ENCODE data around the gene HK1. TPM values are rescaled to one million over a fixed set of nuclear protein-coding genes. Genes with fewer than 3 reads are reported as not detected.
"Not testable (repeated sequence)": the region's sequence is repeated elsewhere in the genome, so short reads cannot be mapped to it uniquely, and the experiment has no call there.

Gene HK1
- total RNA-seq, 1 experiment from 2014 or later: 18.9 TPM

GRCh38 chr10:69437321-69438259, 159.3 kb downstream of the HK1 start:
- in situ Hi-C loops (cut with HindIII; ENCODE audit: low pct_unique_long_range_greater_than_20kb, low sequenced_read_pairs): no loop called here
- no peak for DNase-seq (ENCODE audit: low read depth, low spot score)

GRCh38 chr10:69438536-69439349, 160.4 kb downstream of the HK1 start:
- in situ Hi-C loops (cut with HindIII; ENCODE audit: low pct_unique_long_range_greater_than_20kb, low sequenced_read_pairs): no loop called here

DNA sequence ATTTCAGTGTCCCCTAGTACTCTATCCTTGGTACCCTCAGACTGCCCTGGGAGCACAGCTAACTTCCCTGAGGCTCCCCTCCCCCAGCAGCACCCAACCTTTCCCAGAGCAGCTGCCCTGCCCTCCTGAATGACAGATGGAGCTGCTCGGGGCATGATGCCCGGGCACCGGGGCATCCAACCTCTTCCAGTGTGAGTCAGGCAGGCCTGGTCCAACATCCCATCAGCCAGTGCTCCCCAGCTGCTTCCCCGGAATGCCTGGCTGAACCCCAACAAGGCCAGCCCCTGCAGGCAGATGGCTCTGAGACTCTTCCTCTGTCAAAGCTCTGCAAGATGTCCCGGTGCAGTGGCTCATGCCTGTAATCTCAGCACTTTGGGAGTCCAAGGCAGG, 161.0 kb downstream of the HK1 start:
- no peak for DNase-seq (ENCODE audit: low read depth, low spot score)
- in situ Hi-C loops (cut with HindIII; ENCODE audit: low pct_unique_long_range_greater_than_20kb, low sequenced_read_pairs): no loop called here

More at GRCh38 chr10:69438536-69439349, 160.4 kb downstream of the HK1 start:
- DNase-seq (ENCODE audit: low read depth, low spot score): no peak

DNA sequence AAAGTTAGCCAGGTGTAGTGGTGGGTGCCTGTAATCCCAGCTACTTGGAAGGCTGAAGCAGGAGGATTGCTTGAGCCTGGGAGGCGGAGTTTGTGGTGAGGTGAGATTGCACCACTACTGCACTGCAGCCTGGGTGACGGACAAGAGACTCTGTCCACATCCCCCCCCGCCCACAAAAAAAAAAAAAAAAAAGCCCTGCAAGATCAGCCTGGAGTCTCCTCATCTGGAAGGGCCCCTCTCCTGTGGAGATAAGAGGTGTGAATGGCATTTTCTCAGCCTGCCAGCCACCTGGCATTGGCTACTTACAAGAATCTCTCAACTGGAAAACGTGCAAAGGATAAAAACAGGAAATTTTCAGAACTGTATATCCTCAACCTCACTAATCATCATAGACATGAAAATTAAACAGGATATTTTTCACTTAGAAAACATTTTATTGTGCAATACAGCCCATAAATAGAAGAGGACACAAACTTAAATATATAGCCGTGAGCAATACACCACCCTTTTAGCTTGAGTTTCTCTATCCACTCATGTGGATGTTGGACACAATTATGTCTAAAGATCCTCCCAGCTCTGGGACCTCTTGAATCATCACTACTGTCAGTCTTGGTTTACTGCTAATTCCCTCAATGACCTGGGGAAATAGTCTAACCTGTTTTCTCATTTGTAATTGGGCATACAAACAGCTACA, 161.7 kb downstream of the HK1 start:
- in situ Hi-C loops (cut with HindIII; ENCODE audit: low pct_unique_long_range_greater_than_20kb, low sequenced_read_pairs): no loop called here

DNA sequence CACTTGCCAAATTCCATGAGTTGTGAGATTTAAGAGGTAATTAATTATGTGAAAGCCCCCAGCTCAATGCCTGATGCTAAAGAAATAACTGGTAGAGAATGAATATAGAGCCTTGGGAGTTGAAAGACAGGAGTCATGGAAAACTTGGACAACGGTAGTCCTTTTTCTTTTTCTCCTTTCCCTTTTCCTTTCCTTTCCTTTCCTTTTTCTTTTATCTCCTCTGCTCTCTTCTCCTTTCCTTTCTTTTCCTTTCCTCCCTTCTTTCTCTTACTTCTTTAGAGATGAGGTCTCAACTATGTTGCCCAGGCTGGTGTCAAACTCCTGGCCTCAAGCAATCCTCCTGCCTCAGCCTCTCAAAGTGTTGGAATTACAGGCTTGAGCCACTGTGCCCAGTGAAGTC, 165.1 kb downstream of the HK1 start:
- DNase-seq (ENCODE audit: low read depth, low spot score): no peak
- in situ Hi-C loops (cut with HindIII; ENCODE audit: low pct_unique_long_range_greater_than_20kb, low sequenced_read_pairs): no loop called here

More for the DNA sequence above, 161.7 kb downstream of the HK1 start:
- DNase-seq (ENCODE audit: low read depth, low spot score): peak; percentile 16

GRCh38 chr10:69445041-69445440, 166.7 kb downstream of the HK1 start:
- DNase-seq (ENCODE audit: low read depth, low spot score): no peak
- in situ Hi-C loops (cut with HindIII; ENCODE audit: low pct_unique_long_range_greater_than_20kb, low sequenced_read_pairs): no loop called here

GRCh38 chr10:69446229-69446628, 167.9 kb downstream of the HK1 start:
- no peak for DNase-seq (ENCODE audit: low read depth, low spot score)
- in situ Hi-C loops (cut with HindIII; ENCODE audit: low pct_unique_long_range_greater_than_20kb, low sequenced_read_pairs): no loop called here

GRCh38 chr10:69446650-69447151, 168.4 kb downstream of the HK1 start:
- DNase-seq (ENCODE audit: low read depth, low spot score): no peak
- in situ Hi-C loops (cut with HindIII; ENCODE audit: low pct_unique_long_range_greater_than_20kb, low sequenced_read_pairs): no loop called here

- peak; percentile 55 for DNase-seq (ENCODE audit: low read depth, low spot score)
- in situ Hi-C loops (cut with HindIII; ENCODE audit: low pct_unique_long_range_greater_than_20kb, low sequenced_read_pairs): no loop called here
These were observed 171.5 kb downstream of the HK1 start for GRCh38 chr10:69449841-69450240.

DNA sequence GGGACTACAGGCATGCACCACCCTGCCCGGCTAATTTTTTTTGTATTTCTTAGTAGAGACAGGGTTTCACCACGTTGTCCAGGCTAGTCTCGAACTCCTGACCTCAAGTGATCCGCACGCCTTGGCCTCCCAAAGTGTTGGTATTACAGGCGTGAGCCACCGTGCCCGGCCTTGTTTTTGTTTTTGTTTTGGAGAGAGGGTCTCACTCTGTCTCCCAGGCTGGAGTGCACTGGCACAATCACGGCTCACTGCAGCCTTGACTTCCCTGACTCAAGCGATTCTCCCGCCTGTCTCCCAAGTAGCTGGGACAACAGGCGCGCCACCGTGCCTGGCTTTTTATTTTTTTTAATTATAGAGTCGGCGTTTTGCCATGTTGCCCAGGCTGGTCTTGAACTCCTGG, 172.1 kb downstream of the HK1 start:
- DNase-seq (ENCODE audit: low read depth, low spot score); in situ Hi-C loops (cut with HindIII; ENCODE audit: low pct_unique_long_range_greater_than_20kb, low sequenced_read_pairs): not testable (repeated sequence)

- in situ Hi-C loops (cut with HindIII; ENCODE audit: low pct_unique_long_range_greater_than_20kb, low sequenced_read_pairs): no loop called here
- DNase-seq (ENCODE audit: low read depth, low spot score): peak; percentile 21
These were observed 173.0 kb downstream of the HK1 start, which contains the start of gene TSPAN15 for GRCh38 chr10:69451209-69451783. Gene TSPAN15, plus strand, starts transcription at chr10:69451465. Its CDS starts 130 bp downstream, at chr10:69451595.

Other genes with a start within 250 kb of the HK1 start
- gene SRGN, start 190.4 kb upstream of the HK1 start, total RNA-seq (2014; rRNA removed; shearing (Covaris generic)): 3.9 and 4.8 TPM in 2 replicates
- gene VPS26A, start 154.3 kb upstream of the HK1 start, total RNA-seq (2014; rRNA removed; shearing (Covaris generic)): 38.7 and 39.7 TPM in 2 replicates
- 24.8 and 25.5 TPM in 2 replicates for gene SUPV3L1, start 98.3 kb upstream of the HK1 start, total RNA-seq (2014; rRNA removed; shearing (Covaris generic))
- gene HKDC1, start 58.2 kb upstream of the HK1 start, total RNA-seq (2014; rRNA removed; shearing (Covaris generic)): 0.29 and 0.61 TPM in 2 replicates
- gene TACR2, start 138.4 kb downstream of the HK1 start, total RNA-seq (2014; rRNA removed; shearing (Covaris generic)): 0.27 and 0.32 TPM in 2 replicates
- gene TSPAN15, start 173.0 kb downstream of the HK1 start, total RNA-seq (2014; rRNA removed; shearing (Covaris generic)): 2.1 and 3.7 TPM in 2 replicates

Measured in SK-MEL-5 (cell line).